Stimulated activated CD8-positive, alpha-beta memory T cell treated with anti-CD3 and anti-CD28 coated beads, Interleukin-4, amount 100 ng/mL, for 4 hours (primary cell): ENCODE results near the gene OSM.

Experiments used
- DNase-seq, 2 donors: peaks; one replicate each; pipeline ENCODE4 v3.0.0-alpha.2; 2020; ENCODE audit warnings: low read depth in 2 of 2, low spot score in 1 of 2

The OSM gene

DNA sequence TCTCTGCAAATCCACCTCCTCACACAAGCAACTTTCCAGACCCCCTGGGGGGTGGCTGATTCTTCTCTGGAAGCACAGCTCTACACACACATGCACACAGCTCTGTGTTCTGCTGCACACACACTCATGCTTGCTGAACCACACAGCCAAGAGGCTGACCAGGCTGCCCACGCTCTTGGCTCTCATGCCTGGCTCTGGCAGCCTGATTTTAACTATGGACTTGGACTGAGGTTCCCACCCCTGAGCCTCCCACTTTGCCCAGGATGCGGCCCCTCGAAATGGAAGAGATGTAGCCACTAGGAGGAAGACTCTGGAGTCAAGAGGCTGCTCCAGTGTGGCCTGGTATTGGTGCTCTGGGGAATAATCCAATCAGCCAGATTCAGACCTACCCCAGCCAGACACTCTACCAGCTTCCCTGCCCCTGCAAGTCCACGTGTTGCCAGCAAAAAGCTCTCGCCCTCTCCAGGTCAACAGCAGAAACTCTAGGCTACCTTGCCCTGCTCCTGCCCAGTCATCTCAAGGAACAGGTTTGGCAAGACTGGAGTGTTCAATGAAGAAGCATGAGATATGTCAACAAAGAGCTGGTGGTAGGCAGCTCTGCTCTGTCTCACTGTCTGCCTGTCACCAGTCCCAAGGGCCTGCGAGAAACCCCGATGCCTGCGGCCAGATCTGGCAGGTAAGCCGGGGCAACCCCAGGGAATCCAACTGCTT is 31.5 kb upstream of the OSM start:
- DNase-seq, result no peak

GRCh38 chr22:30297276-30297990 is 30.8 kb upstream of the OSM start:
- DNase-seq, result no peak

- DNase-seq, result no peak
These were observed 30.2 kb upstream of the OSM start for GRCh38 chr22:30296833-30297232.

DNA sequence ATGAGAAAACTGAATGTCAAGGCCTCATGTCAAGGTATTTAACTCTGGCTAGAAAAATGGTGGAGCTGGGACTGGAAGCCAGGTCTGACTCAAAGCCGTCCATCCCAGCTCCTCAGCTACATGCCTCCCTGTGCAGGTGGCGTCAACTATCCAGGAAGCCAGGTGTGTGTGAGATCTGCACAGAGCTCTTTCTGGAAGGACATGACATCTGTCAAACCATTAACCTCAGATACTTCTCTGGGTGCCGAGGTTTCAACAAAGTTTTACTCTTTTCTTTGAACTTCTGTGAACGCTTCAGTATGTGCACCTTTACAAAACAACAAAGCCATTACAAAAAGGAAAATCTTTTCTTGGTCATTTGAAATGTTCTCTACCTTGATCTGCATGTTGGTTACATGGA is 29.7 kb upstream of the OSM start:
- DNase-seq, result no peak

GRCh38 chr22:30295576-30295975 is 28.9 kb upstream of the OSM start:
- no peak for DNase-seq

DNA sequence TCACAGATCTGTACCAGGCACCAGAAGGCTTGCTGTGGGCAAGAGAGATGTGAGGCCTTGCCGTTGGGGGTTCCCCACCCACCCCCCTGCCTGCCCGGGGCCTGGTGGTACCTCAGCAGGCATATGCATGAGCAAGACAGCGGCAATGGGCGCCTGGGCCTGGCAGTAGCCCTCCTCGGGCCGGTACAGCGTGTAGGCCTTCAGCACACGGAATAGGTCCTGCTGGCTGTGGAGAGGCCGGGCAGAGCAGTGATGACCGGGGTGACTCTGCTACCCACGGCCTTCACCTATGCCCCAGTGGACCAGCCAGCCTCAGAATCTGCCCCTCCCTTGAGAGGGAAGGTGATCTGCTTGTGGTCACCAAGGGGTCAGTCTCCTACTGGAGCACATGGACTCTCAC is 28.2 kb upstream of the OSM start:
- DNase-seq, result no peak

DNA sequence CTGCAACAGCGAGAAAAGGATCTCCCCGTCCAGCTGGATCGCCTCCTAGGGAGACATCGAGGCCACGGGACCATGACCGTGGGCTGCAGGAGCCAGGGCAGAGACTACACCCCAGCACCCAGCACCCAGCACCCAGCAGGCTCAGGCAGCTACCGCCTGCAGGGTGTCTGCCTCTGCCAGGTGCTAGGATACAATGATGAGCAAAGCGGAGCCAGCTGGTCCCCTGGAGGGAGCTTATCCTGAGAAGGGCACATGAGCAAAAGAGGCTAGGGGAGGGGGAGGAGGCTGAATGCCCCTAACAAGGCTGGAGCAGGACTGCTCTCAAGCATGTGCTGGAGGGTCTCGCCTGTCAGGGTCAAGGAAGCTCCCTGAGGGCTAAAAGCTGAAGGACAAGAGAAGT is 27.4 kb upstream of the OSM start:
- DNase-seq, result no peak

DNA sequence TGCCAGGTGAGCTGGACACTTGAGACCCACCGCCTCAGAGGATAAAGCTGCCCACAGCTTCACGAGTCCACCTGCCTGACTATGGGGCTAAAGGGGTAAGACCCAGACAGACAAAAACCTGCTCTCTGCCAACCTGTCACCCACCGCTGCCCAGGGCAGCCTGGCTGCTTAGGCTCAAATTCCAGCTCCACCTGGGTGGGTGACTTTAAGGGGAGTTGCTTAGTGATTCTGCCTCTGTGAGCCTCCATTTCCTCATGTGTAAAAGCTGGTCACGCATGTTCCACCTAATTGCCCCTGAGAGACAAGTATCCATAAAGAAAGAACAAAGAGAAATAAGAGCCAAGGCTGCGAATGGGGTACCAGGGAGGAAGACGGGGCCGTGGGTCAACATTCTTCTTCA is 26.4 kb upstream of the OSM start:
- no peak for DNase-seq

GRCh38 chr22:30292069-30292970 is 25.7 kb upstream of the OSM start:
- DNase-seq, result no peak

- DNase-seq, result no peak
These were observed 24.6 kb upstream of the OSM start for GRCh38 chr22:30291058-30291892.

DNA sequence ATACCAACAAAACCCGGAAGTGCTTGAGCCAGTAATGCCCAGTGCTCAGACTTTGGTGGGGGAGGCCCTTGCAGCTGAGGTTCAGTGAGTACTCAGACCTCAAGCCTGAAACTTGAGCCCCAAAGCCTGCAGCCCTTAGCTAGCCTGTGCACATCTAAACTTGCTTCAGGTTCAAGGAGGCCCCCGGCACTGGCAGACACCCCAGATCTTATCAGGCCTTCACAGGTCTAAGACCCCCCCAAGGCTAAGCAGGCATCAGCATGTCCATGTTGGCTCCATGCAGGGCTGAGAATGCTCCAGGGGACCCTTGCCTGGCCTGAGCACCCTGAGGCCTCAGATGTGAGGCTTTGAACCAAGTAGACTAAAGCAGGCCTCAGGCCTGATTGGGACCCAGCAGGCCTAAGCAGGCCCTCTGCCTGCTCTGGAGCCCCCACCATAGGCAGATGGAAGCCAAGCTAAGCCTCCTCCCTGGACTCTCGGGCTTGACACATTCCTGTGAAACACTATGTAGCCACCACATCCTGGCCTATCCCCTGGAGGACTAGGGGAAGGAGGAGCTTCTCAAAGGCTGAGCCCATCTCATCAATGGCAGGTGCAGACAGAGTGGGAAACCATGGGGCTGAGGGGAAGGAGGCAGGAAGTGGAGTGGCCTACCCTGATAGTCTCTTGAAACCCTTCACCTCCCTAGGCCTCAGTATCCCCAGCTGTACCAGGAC is 23.8 kb upstream of the OSM start:
- DNase-seq, result no peak

DNA sequence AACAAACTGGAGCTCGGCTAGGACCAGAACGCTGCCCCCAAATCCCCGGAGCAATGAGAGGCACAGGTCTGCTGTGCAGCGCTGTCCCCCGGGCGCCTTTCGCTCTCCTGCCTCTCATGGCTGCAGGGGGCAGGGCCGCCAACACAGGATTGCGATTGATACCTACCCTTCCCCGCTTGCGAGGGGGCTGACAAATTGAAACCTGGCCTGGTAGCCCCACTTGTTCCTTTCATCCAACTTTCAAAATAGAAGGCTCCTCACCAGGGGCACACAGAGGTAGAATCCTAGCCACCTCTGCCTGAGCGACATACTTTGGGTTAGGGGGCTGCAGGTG is 23.3 kb upstream of the OSM start:
- no peak for DNase-seq

DNA sequence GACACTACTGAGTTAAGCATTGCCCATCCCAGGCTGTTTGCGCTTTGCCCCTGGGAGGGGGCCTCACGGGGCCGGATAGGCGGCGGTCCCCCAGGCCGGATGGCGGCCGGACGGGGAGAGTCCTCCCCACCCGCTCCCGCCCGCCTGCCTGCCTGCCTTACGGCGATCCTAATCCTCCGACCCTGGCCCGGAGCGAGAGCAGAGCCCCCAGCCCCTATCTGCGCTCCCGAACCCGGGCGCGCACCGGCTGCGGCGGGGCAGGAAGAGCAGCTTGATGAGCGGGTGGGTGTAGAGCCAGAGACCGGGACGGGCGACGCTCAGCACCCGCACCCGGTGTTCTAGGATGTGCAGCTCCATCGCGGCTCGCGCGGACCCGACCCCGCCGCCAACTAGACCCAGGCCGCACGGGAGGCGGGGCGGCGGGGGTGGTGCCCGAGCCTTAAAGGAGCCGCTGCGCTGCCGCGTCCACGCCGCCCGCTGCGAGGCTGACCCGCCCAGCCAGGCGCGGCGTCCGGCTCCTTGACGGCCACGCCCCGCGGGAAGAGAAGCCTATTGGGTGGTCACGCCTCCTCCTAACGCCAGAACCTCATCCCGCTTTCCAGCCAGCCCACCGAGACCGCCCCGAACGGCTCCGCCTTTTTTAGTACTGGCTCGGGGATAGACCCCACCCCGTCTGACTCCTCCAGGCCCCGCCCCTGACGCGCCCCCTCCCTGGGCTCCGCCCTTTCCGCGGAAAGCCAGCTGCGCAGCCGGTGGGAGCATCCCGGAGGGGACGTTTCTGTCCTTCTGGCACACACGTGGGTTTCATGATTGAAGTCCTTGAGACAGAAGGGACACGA is 22.7 kb upstream of the OSM start, which contains the start of gene CASTOR1:
CASTOR1 (minus strand) TSS at position 365 of the 839 bp plus-strand sequence; CDS start at position 357, 8 bp downstream.
- DNase-seq, result peak; percentile 74 to 76

DNA sequence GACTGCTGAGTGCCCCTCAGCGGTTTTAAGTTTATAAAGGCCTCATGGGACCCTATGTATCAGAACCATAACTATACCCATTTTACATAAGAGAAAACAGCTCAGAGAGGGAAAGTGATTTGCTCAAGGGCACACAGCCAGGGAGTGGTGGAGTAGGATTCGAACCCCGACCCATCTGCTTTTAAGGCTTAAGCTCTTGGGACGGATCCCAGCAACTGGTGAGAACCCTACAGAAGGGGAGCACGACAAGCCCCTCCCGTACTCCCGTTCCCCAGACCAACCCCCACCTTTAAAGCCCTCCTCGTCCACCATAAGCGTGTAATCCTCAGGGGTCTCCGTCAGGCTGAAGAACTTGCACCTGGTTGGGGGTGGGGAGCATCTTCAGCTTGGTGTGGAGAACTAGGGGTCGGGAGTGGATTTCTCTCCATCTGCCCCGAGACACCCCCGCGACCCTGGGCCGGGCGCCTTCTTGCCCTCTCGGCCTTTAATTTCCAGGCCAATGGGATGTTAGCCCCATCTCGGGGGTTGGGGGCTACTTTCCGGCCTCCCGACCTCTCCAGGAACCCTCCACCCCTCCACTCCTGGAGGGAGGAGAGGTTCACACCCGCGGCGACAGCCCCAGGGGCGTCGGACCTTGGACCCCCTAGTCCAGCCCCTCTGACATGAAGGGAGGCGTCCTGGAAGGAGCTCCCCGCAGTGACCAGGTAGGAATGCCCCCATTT is 21.9 kb upstream of the OSM start:
- DNase-seq, result no peak

- DNase-seq, result peak; percentile 73 to 89
These were observed 21.2 kb upstream of the OSM start for GRCh38 chr22:30287648-30288418.

GRCh38 chr22:30286813-30287647 is 20.4 kb upstream of the OSM start:
- peak; percentile 65 to 76 for DNase-seq

DNA sequence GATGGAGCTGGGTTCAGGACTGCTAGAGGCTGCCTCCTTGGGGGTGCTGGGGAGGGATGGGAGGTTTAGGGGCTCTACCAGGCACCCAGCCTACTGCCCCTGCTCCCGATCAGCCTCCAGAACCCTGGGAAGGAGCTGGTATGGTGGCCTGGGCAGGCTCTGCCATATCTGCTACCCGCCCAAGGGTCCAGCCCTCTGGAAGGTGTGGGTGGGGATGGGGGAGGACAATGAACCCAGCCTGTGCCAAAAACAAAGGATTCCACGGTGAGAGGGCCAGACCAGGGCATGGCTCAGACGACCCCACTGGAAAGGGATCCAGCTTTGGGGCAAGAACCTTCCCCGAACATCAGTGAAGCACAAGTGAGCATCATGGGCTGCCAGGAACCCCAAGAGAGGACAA is 19.7 kb upstream of the OSM start:
- DNase-seq, result no peak
